B cell (primary cell): ENCODE measurements around the gene GNA12.

Source experiments
- EZH2 ChIP-seq: IDR thresholded peaks from 2 replicates; pipeline ENCODE4 v1.6.1; 2012; ENCODE audit warnings: borderline replicate concordance, low read depth, mild to moderate bottlenecking, moderate library complexity, low read length; ENCODE audit not compliant: insufficient read depth, poor library complexity, severe bottlenecking
- TF ChIP-seq, protein P1 (sequence below): fragments of 200-600 bp; IDR thresholded peaks from one replicate; pipeline ENCODE4 v1.8.0; 2022; ENCODE audit warnings: antibody characterized with exemption, mild to moderate bottlenecking

GRCh38 chr7:2820508-2820934 lies 23.6 kb downstream of the GNA12 start:
- TF ChIP-seq, protein P1, sequence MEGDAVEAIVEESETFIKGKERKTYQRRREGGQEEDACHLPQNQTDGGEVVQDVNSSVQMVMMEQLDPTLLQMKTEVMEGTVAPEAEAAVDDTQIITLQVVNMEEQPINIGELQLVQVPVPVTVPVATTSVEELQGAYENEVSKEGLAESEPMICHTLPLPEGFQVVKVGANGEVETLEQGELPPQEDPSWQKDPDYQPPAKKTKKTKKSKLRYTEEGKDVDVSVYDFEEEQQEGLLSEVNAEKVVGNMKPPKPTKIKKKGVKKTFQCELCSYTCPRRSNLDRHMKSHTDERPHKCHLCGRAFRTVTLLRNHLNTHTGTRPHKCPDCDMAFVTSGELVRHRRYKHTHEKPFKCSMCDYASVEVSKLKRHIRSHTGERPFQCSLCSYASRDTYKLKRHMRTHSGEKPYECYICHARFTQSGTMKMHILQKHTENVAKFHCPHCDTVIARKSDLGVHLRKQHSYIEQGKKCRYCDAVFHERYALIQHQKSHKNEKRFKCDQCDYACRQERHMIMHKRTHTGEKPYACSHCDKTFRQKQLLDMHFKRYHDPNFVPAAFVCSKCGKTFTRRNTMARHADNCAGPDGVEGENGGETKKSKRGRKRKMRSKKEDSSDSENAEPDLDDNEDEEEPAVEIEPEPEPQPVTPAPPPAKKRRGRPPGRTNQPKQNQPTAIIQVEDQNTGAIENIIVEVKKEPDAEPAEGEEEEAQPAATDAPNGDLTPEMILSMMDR: no peak
- no peak for TF ChIP-seq EZH2
